Right forelimb (tissue), 1 donor: ENCODE results near the gene ZAR1.

Experiments
- DNase-seq: peaks from one replicate; pipeline ENCODE4 v3.0.0-alpha.2; 2018

The ZAR1 gene

DNA sequence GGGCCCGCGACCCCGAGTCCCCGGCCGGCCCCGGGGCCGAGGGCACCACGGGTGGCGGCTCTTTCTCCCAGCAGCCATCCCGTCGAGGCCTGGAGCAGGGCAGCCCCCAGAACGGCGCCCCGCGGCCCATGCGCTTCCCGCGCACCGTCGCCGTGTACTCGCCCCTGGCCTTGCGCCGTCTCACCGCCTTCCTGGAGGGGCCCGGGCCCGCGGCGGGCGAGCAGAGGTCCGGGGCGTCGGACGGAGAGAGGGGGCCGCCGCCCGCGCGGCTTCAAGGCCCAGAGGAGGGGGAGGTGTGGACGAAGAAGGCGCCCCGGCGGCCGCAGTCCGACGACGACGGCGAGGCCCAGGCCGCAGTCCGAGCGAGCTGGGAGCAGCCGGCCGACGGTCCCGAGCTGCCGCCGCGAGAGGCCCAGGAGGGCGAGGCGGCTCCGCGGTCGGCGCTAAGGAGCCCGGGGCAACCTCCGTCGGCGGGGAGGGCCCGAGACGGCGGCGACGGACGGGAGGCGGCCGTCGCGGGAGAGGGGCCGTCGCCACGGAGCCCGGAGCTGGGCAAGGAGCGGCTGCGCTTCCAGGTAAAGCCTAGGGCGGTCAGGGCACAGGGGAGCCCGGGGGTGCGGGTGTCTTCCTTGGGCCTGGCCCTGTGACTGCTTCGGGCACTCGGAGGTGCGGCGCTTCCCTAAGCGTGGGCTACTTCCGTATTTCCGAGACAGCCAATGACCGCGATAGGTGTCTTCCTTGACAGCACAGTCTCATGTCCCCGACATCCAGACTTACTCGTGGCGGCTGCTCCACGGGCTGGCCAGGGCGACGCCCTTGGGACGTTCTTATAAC, 845 bp downstream of the ZAR1 start:
- DNase-seq = no peak

GRCh38 chr4:48491514-48492176, 1.6 kb downstream of the ZAR1 start:
- DNase-seq = no peak

GRCh38 chr4:48493452-48494100, 3.5 kb downstream of the ZAR1 start:
- DNase-seq = no peak

- no peak for DNase-seq
Measured at GRCh38 chr4:48495941-48496340, 5.9 kb downstream of the ZAR1 start.

DNA sequence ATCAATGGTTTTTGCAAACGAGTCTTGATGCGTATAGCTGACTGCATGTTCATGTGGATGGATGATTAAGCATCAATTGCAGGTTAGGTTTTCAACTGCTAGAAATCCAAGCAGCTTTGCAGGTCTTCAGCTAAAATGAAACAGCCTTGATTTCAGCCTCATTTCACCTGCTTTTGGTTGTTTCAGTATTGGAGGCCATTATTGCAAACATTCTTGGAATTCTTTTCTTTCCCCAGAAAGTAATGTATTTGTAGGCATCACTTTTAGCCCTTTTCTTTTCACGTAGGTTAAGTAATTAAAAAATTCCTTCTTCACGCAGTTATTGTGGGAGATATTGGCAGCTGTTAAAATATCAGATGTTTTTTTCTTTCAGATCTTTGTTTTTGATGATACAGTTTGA, 8.8 kb downstream of the ZAR1 start:
- no peak for DNase-seq

- no peak for DNase-seq
Measured at GRCh38 chr4:48499551-48500066, 9.6 kb downstream of the ZAR1 start.

DNA sequence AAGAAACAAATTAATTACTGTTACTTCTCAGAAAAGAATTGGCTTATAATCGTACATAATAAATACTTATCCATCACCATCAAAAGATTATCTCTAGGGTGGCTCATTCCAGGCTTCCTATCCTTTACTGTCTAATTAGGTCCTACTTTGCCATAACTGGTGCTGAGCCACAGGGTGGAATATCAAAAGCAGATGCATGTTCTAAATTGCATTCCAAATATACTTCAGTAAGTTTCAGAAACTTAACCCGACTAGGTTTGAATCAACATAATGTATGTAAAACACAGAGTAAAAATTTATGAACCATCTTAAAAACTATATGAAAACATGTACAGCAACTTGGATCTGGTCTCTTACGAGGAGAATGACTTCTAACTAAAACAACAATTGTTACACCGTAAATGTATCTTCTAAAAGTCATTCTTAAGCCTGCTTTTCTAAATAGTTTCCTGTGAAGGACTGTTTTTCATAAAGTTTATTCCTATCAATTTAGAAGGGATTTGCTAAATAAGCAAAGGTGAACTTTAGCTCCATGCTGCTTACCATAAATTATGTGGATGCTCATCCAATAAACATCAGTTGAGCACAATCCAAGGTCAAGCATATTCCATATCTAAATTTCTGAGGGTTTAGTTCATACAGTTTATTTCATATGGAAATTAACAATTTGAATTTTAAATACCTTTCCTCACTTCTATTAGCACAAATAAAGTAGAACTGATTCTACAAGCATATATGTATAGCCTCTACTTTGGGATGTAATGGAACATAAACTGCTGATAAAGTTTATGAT, 13.4 kb downstream of the ZAR1 start:
- DNase-seq = no peak

DNA sequence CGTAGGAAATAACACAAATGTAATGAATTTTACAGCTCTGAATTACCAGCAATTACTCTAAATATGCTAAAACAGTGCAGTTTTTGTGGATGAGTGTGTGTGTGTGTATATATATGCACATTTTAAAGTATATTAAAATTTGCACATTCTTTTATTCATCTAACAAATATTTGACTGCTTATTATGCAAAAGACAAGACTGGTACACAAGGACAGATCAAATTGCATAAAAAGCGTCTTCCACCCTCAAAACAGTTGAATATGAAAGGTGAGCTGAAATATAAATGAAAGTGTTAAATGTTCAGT, 13.9 kb downstream of the ZAR1 start:
- no peak for DNase-seq

DNA sequence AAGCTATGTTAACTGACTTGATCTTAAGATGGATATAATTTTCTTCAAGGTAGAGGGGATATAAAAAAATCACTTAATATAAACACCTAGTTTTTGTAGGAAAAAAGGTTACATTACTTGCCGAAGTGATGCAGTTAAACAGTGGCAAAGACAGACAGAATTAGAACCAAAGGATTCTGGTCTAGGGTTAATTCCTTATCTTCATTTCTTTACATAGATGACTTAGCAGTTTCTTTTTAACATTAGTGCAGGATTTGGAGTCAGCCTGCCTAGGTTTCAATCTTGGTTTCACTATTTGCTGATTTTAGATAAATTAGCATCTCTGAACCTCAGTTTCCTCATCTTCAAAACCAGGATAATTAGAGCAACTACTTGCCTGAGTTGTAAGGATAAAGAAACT, 14.3 kb downstream of the ZAR1 start:
- no peak for DNase-seq

DNA sequence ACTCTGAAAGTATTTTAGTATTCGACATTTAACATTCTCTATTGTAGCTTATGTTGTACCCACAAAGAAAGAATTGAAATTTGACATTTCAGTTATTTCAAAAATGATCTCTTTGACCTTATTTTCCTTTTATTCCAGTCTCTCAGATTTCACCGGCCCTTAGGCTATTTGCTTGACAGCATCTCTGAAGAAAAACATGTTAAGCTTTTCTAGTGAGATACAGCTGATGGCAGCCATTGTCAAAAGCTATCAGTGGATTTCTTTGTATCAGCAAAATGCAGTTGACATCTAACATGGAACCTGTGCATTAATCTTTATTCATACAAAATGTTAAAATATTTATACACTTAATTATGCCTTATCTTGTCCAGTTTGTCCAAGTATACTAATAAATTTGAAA, 16.7 kb downstream of the ZAR1 start:
- no peak for DNase-seq

GRCh38 chr4:48509543-48509942, 19.5 kb downstream of the ZAR1 start:
- no peak for DNase-seq

DNA sequence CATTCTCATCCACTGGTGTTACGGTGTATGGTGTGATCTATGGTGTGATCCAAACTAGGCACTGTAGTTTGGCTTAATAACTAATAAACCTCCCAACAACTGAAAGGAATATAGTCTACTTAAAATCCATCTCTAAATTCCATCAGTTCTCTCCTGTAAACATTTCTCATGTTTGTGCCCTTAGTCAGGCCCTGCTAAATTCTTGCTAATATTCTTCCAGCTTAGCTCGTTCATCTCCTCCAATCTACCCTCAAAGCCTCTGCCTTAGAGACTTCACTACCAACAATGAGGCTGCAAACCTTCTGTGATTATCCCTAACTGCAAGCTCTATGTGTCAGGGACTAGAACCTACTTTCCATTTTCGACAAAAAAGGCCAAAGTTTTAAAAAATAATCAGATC, 28.1 kb downstream of the ZAR1 start:
- DNase-seq = no peak

- no peak for DNase-seq
Measured at GRCh38 chr4:48526406-48526805, 36.4 kb downstream of the ZAR1 start.

DNA sequence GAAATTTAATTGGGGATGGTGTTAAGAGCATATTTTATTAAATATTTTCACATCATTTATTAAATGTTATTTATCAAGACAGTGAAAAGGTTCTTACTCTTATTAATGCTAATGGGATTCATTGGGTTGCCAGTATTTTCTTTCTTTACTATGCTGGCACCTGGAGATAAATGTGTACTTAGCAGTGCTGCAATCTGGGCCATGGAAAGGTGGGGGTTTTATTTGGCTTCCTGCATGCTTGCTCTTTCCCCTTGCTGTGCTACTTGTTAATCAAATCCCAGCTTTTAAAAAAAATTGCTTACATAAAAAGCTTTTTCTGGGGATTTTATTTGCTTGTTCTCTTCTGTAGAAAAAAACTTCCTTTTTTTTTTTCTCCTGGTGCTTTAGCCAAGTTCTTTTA, 48.3 kb downstream of the ZAR1 start:
- no peak for DNase-seq

DNA sequence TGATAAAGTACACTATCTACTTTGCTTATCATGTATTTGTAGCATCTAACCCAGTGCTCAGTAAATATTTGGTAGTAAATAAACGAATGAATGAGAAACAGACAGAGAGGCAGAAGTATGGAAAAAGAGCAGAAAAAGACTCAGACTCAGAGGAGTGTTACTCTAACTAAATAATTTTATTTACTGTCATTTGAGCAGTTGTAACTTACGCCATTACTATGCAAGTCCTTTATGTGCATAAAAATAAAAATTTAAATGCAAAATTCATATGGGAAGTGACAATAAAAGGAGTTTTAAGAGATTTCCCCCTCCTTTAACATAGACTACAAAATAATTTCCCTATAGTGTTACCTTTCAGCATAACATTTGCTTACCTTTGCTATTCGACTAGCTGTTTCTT, 49.5 kb downstream of the ZAR1 start:
- no peak for DNase-seq

DNA sequence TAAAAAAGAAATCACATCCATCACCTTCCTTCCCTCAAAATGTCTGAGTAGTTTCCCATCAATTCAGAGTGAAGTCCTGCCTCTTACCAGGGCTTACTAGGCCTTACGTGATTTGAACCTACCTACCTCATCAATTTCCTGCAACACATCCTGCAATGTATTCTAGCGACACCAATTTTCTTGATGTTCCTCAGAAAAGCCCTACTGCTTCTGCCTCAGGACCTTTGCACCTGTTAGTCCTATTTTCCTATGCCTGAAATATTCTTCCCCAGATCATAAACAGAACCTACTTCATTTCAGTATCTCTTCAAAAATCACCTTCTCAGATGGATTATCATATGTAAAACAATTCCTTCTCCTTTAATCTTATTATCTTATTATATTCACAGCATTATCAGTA, 52.8 kb downstream of the ZAR1 start:
- no peak for DNase-seq

- no peak for DNase-seq
Measured at GRCh38 chr4:48543796-48544195, 53.7 kb downstream of the ZAR1 start.
